HepG2 (cell line): ENCODE measurements around the gene POSTN. TPM values are rescaled to one million over a fixed set of nuclear protein-coding genes. Genes with fewer than 3 reads are reported as not detected.

ENCODE experiments used
- ATAC-seq: fragments of 200-7000 bp; cut with Tn5 transposase; 3 replicates; pipeline ENCODE4 v1.9.1; 2020; ENCODE audit warnings: mild to moderate bottlenecking, moderate library complexity
- BruUV-seq: library from RNA; stranded (reverse); fragments of 400-500 nt; replicated peaks from 2 replicates; lab custom pipeline; 2021; lab: Mats Ljungman, UMichigan
- CTCF ChIA-PET: fragments of 300-600 bp; formaldehyde crosslinking; extraction: SDS; loops from one replicate; lab custom pipeline; 2021; ENCODE audit warnings: low total read pairs, inconsistent platforms, low intra/inter-chr PET ratio; lab: Yijun Ruan, JAX
- POLR2A ChIA-PET: fragments of 350-600 bp; sonication (Branson Sonifier 250); formaldehyde crosslinking; loops from one replicate; lab custom pipeline; 2020; ENCODE audit warnings: antibody characterized with exemption, inconsistent platforms; lab: Yijun Ruan, JAX
- DNase-seq: peaks from one replicate; pipeline ENCODE4 v3.0.0-alpha.2; 2015; ENCODE audit warnings: low spot score
- FAIRE-seq: peaks from 3 replicates; lab custom pipeline; 2011; peaks lifted over from hg19 to GRCh38; lab: Jason Lieb, UNC
- H2AFZ ChIP-seq: one replicate; pipeline ENCODE4 v1.6.1; 2011; ENCODE audit warnings: low read length, inconsistent platforms
- H3K27ac ChIP-seq: fragments of 300-600 bp; 3 replicates; pipeline ENCODE4 v1.8.0; 2011; ENCODE audit warnings: mixed run types, mild to moderate bottlenecking, mixed read lengths, low read length, inconsistent platforms; ENCODE audit not compliant: insufficient read depth; ENCODE audit errors: extremely low read length
- H3K27me3 ChIP-seq, 2 experiments: fragments of 200-600 bp in 1 of 2; 2 replicates in 1 of 2; 3 replicates in 1 of 2; pipeline versions ENCODE4 v1.6.0 to v1.8.0; 2011; ENCODE audit warnings: low read length in 2 of 2, mild to moderate bottlenecking in 2 of 2, moderate library complexity in 2 of 2, inconsistent platforms in 1 of 2; ENCODE audit not compliant: insufficient read depth in 2 of 2, control insufficient read depth in 1 of 2
- H3K36me3 ChIP-seq, 2 experiments: fragments of 200-600 bp in 1 of 2; replicated peaks in 1 of 2; 2 replicates in 1 of 2; 3 replicates in 1 of 2; pipeline versions ENCODE4 v1.5.1 to v1.8.0; 2011; ENCODE audit warnings: low read length in 2 of 2, inconsistent platforms in 1 of 2; ENCODE audit not compliant: insufficient read depth in 2 of 2, control insufficient read depth in 1 of 2
- H3K4me1 ChIP-seq: 2 replicates; pipeline ENCODE4 v1.5.1; 2012; ENCODE audit warnings: low read length, inconsistent platforms; ENCODE audit not compliant: insufficient read depth
- H3K4me2 ChIP-seq: 2 replicates; pipeline ENCODE4 v1.6.0; 2011; ENCODE audit warnings: low read depth, low read length, inconsistent platforms
- H3K4me3 ChIP-seq, 3 experiments: fragments of 200-600 bp in 1 of 3; sonication (generic), shearing (Covaris generic) in 1 of 3; replicated peaks in 1 of 3; 2 replicates each; pipeline ENCODE4 v1.5.1; 2011 to 2016; ENCODE audit warnings: low read length in 3 of 3, inconsistent platforms in 2 of 3, low read depth in 2 of 3, mild to moderate bottlenecking in 2 of 3, control low read depth in 1 of 3, mixed read lengths in 1 of 3; ENCODE audit not compliant: insufficient read depth in 1 of 3
- H3K79me2 ChIP-seq: one replicate; pipeline ENCODE4 v1.6.1; 2011; ENCODE audit warnings: low read length, inconsistent platforms; ENCODE audit not compliant: insufficient read depth
- H3K9ac ChIP-seq: 2 replicates; pipeline ENCODE4 v1.6.0; 2011; ENCODE audit warnings: mild to moderate bottlenecking, low read depth, low read length, inconsistent platforms; ENCODE audit not compliant: insufficient read depth
- H3K9me3 ChIP-seq: 2 replicates; pipeline ENCODE4 v1.5.1; 2012; ENCODE audit warnings: mild to moderate bottlenecking, low read length
- H4K20me1 ChIP-seq: 2 replicates; pipeline ENCODE4 v1.6.0; 2011; ENCODE audit warnings: inconsistent platforms, mild to moderate bottlenecking, low read length, moderate library complexity; ENCODE audit not compliant: insufficient read depth
- BORCS8-MEF2B ChIP-seq: sonication (generic); formaldehyde crosslinking; IDR thresholded peaks from 2 replicates; pipeline ENCODE4 v1.8.0; 2022; ENCODE audit warnings: mild to moderate bottlenecking, missing genetic modification reagents
- CEBPB ChIP-seq: IDR thresholded peaks from 2 replicates; pipeline ENCODE4 v1.6.1; 2011; ENCODE audit warnings: low read depth, low read length, improper control_type of control experiment, borderline replicate concordance
- HMG20A ChIP-seq: IDR thresholded peaks from 2 replicates; pipeline ENCODE4 v1.6.1; 2016; ENCODE audit warnings: borderline replicate concordance
- HOXD1 ChIP-seq: sonication (generic); formaldehyde crosslinking; IDR thresholded peaks from 2 replicates; pipeline ENCODE4 v1.5.0; 2020; ENCODE audit warnings: missing genetic modification reagents
- MLLT10 ChIP-seq: sonication (generic); formaldehyde crosslinking; IDR thresholded peaks from 2 replicates; pipeline ENCODE4 v1.4.0; 2020; ENCODE audit warnings: missing genetic modification reagents
- MTF1 ChIP-seq: sonication (generic); formaldehyde crosslinking; IDR thresholded peaks from 2 replicates; pipeline ENCODE4 v1.5.0; 2020; ENCODE audit warnings: missing genetic modification reagents
- PLRG1 ChIP-seq: fragments of 450-650 bp; conservative IDR thresholded peaks from 2 replicates; pipeline ENCODE4 v1.6.1; 2016
- RARG ChIP-seq: sonication (generic); formaldehyde crosslinking; IDR thresholded peaks from 2 replicates; pipeline ENCODE4 v1.4.0; 2020; ENCODE audit warnings: low read depth, mild to moderate bottlenecking, missing genetic modification reagents
- TEAD2 ChIP-seq: sonication (generic); formaldehyde crosslinking; IDR thresholded peaks from 2 replicates; pipeline ENCODE4 v1.9.0; 2021; ENCODE audit warnings: missing genetic modification reagents
- TOPORS ChIP-seq: sonication (generic); formaldehyde crosslinking; IDR thresholded peaks from 2 replicates; pipeline ENCODE4 v1.8.0; 2023; ENCODE audit warnings: mild to moderate bottlenecking, missing genetic modification reagents
- ZC3H4 ChIP-seq: sonication (generic); formaldehyde crosslinking; IDR thresholded peaks from 2 replicates; pipeline ENCODE4 v1.4.0; 2020; ENCODE audit warnings: missing genetic modification reagents, borderline replicate concordance
- ZNF160 ChIP-seq: sonication (generic); formaldehyde crosslinking; IDR thresholded peaks from 2 replicates; pipeline ENCODE4 v1.8.0; 2022; ENCODE audit warnings: mild to moderate bottlenecking, inconsistent platforms, missing genetic modification reagents
- ZNF230 ChIP-seq: sonication (generic); formaldehyde crosslinking; IDR thresholded peaks from 2 replicates; pipeline ENCODE4 v1.4.0; 2020; ENCODE audit warnings: mild to moderate bottlenecking, missing genetic modification reagents
- ZNF333 ChIP-seq: sonication (generic); formaldehyde crosslinking; IDR thresholded peaks from 2 replicates; pipeline ENCODE4 v1.4.0; 2020; ENCODE audit warnings: mild to moderate bottlenecking, missing genetic modification reagents, borderline replicate concordance
- ZNF761 ChIP-seq: sonication (generic); formaldehyde crosslinking; conservative IDR thresholded peaks from 2 replicates; pipeline ENCODE4 v1.4.0; 2020; ENCODE audit warnings: mild to moderate bottlenecking, missing genetic modification reagents
- WGBS: methylation state at CpG from one replicate; pipeline ENCODE4 v1.1.6; 2017; ENCODE audit warnings: low lambda C conversion rate; 5-methylcytosine and 5-hydroxymethylcytosine counted together
- in situ Hi-C: cut with HindIII; loops from 2 replicates; pipeline ENCODE4 v1.10.0; 2017; ENCODE audit warnings: low pct_unique_long_range_greater_than_20kb; ENCODE audit not compliant: extremely low pct_ligation_motif_present
- intact Hi-C: fragments of 100-400 bp; cut with micrococcal nuclease; formaldehyde crosslinking; loops from one replicate; pipeline ENCODE4 v1.10.0; 2022; ENCODE audit not compliant: unreplicated experiment
- polyA plus RNA-seq, 8 experiments: library from polyadenylated mRNA; depleted of rRNA in 3 of 8; stranded (reverse) in 7 of 8; unstranded in 1 of 8; fragments of >200 nt; fragmentation: Illumina TruSeq in 4 of 8; extraction: Trizol in 4 of 8; gene quantifications; 2 replicates each; pipeline versions ENCODE4 v1.2.1 to v1.2.3, GENCODE V29; 2011 to 2016; ENCODE audit warnings: low read depth in 4 of 8, missing spikeins in 1 of 8, mixed read lengths in 1 of 8; ENCODE audit not compliant: insufficient read depth in 1 of 8
- total RNA-seq, 5 experiments: library from RNA; depleted of rRNA; stranded (reverse); fragments of >200 nt; fragmentation: Illumina TruSeq; extraction: Trizol; gene quantifications; 2 replicates each; pipeline ENCODE4 v1.2.3, GENCODE V29; 2016; ENCODE audit warnings: low read depth in 1 of 5
- TF ChIP-seq, protein P1 (sequence below): sonication (generic); formaldehyde crosslinking; IDR thresholded peaks from 2 replicates; pipeline ENCODE4 v1.9.0; 2021; ENCODE audit warnings: missing genetic modification reagents, borderline replicate concordance
- TF ChIP-seq, protein P2 (sequence below): IDR thresholded peaks from 2 replicates; pipeline ENCODE4 v1.6.1; 2018; ENCODE audit warnings: missing genetic modification reagents
- TF ChIP-seq, protein P3 (sequence below): IDR thresholded peaks from 2 replicates; pipeline ENCODE4 v1.6.1; 2018; ENCODE audit warnings: missing genetic modification reagents, mild to moderate bottlenecking, missing compliant biosample characterization
- TF ChIP-seq, protein P4 (sequence below): sonication (generic); formaldehyde crosslinking; IDR thresholded peaks from 2 replicates; pipeline ENCODE4 v1.5.0; 2020; ENCODE audit warnings: mild to moderate bottlenecking, low read depth, missing genetic modification reagents, borderline replicate concordance

The POSTN gene
- total and polyA plus RNA-seq, 2 of the 13 experiments (the other 11 are each of a cell fraction or from before 2014, with no cell fraction given): not detected

DNA sequence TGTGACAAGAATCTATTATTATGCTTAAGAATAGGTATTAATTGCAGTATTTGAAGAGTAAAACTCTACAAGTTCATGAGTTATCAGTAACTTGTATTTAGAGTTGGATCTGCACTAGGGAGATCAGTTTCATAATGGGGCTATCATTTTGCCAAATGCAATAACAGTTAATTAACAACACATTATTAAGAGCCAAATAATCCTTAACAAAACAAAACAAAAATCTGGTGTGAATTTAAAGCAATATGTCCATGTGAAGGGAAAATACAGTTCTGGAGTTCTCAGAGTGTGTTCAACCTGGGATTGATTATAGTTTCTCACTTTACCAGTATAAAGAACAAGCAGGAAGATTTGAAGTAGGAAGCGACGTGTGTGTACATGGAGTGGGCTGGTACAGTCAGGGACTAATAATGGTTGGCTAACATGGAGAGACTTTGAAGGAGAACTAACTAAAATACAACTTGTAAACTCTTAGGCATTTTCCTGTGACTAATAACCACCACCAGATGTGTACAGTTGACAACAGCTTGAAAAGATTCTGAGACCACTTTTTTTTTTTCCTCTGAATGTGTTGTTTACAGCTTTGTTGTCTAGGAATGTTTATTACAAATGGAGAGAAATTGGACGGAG, 58.5 kb downstream of the POSTN start:
- no peak overlapping the region for H3K27ac ChIP-seq
- intact Hi-C loops (no loop called here), in situ Hi-C loops (no loop called here)
- BruUV-seq: no TSS peak
- H3K4me2 ChIP-seq: no peak overlapping the region
- H3K4me1 ChIP-seq: no peaks in the 10 kb centered on the region
- H3K9ac ChIP-seq: no peak overlapping the region
- POLR2A ChIA-PET: no interaction called here
- CTCF ChIA-PET: no interaction called here
- DNase-seq (no peak), ATAC-seq (no peak), FAIRE-seq (no peak)
- H3K4me3 ChIP-seq: no peak overlapping the region
- WGBS: 34% methylated on average over 3 of the region's 3 CpGs
- H4K20me1 ChIP-seq: no peaks in the 10 kb centered on the region
- no peak overlapping the region for H2AFZ ChIP-seq
- no peaks in the 10 kb centered on the region for H3K79me2 ChIP-seq
- H3K27me3 ChIP-seq: no peaks in the 10 kb centered on the region
- no peaks in the 10 kb centered on the region for H3K9me3 ChIP-seq
- H3K36me3 ChIP-seq: no peaks in the 10 kb centered on the region
- no peak for TF ChIP-seq CEBPB
- no peak for TF ChIP-seq ZNF333
- no peak for TF ChIP-seq HMG20A (CRISPR knock-in tag)
- TF ChIP-seq BORCS8-MEF2B (CRISPR knock-in tag): no peak
- TF ChIP-seq TOPORS (CRISPR knock-in tag): no peak
- TF ChIP-seq HOXD1 (CRISPR knock-in tag): no peak
- TF ChIP-seq, protein P1, sequence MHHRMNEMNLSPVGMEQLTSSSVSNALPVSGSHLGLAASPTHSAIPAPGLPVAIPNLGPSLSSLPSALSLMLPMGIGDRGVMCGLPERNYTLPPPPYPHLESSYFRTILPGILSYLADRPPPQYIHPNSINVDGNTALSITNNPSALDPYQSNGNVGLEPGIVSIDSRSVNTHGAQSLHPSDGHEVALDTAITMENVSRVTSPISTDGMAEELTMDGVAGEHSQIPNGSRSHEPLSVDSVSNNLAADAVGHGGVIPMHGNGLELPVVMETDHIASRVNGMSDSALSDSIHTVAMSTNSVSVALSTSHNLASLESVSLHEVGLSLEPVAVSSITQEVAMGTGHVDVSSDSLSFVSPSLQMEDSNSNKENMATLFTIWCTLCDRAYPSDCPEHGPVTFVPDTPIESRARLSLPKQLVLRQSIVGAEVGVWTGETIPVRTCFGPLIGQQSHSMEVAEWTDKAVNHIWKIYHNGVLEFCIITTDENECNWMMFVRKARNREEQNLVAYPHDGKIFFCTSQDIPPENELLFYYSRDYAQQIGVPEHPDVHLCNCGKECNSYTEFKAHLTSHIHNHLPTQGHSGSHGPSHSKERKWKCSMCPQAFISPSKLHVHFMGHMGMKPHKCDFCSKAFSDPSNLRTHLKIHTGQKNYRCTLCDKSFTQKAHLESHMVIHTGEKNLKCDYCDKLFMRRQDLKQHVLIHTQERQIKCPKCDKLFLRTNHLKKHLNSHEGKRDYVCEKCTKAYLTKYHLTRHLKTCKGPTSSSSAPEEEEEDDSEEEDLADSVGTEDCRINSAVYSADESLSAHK (CRISPR knock-in tag): no peak
- TF ChIP-seq ZC3H4: no peak
- no peak for TF ChIP-seq MTF1 (CRISPR knock-in tag)
- TF ChIP-seq, protein P2, sequence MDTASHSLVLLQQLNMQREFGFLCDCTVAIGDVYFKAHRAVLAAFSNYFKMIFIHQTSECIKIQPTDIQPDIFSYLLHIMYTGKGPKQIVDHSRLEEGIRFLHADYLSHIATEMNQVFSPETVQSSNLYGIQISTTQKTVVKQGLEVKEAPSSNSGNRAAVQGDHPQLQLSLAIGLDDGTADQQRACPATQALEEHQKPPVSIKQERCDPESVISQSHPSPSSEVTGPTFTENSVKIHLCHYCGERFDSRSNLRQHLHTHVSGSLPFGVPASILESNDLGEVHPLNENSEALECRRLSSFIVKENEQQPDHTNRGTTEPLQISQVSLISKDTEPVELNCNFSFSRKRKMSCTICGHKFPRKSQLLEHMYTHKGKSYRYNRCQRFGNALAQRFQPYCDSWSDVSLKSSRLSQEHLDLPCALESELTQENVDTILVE (CRISPR knock-in tag): no peak
- TF ChIP-seq ZNF230 (CRISPR knock-in tag): no peak
- TF ChIP-seq, protein P3, sequence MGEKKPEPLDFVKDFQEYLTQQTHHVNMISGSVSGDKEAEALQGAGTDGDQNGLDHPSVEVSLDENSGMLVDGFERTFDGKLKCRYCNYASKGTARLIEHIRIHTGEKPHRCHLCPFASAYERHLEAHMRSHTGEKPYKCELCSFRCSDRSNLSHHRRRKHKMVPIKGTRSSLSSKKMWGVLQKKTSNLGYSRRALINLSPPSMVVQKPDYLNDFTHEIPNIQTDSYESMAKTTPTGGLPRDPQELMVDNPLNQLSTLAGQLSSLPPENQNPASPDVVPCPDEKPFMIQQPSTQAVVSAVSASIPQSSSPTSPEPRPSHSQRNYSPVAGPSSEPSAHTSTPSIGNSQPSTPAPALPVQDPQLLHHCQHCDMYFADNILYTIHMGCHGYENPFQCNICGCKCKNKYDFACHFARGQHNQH (CRISPR knock-in tag): no peak
- TF ChIP-seq, protein P4, sequence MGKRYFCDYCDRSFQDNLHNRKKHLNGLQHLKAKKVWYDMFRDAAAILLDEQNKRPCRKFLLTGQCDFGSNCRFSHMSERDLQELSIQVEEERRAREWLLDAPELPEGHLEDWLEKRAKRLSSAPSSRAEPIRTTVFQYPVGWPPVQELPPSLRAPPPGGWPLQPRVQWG: no peak
- TF ChIP-seq MLLT10: no peak
- no peak for TF ChIP-seq ZNF761 (CRISPR knock-in tag)
- no peak for TF ChIP-seq ZNF160 (CRISPR knock-in tag)
- TF ChIP-seq PLRG1: no peak
- no peak for TF ChIP-seq RARG
- no peak for TF ChIP-seq TEAD2 (CRISPR knock-in tag)
